ENCODE measurements around the gene PPP1R14C.

- TF ChIP-seq, protein P1, sequence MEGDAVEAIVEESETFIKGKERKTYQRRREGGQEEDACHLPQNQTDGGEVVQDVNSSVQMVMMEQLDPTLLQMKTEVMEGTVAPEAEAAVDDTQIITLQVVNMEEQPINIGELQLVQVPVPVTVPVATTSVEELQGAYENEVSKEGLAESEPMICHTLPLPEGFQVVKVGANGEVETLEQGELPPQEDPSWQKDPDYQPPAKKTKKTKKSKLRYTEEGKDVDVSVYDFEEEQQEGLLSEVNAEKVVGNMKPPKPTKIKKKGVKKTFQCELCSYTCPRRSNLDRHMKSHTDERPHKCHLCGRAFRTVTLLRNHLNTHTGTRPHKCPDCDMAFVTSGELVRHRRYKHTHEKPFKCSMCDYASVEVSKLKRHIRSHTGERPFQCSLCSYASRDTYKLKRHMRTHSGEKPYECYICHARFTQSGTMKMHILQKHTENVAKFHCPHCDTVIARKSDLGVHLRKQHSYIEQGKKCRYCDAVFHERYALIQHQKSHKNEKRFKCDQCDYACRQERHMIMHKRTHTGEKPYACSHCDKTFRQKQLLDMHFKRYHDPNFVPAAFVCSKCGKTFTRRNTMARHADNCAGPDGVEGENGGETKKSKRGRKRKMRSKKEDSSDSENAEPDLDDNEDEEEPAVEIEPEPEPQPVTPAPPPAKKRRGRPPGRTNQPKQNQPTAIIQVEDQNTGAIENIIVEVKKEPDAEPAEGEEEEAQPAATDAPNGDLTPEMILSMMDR (IDR thresholded peaks at IDR 0.05; ENCODE audit: poor library complexity, severe bottlenecking) = no peak
- TF ChIP-seq MXI1 (conservative IDR thresholded peaks at IDR 0.05; ENCODE audit: poor library complexity, severe bottlenecking) (no peak), RAD21 (conservative IDR thresholded peaks at IDR 0.05) (no peak), SMC3 (conservative IDR thresholded peaks at IDR 0.05; ENCODE audit: poor library complexity) (no peak)
Measured at GRCh38 chr6:150139533-150139932, 3.3 kb upstream of the PPP1R14C start.

Measured in neural cell (in vitro differentiated cells).